Measurements from ENCODE around the gene GCC1. TPM values are rescaled to one million over a fixed set of nuclear protein-coding genes. Genes with fewer than 3 reads are reported as not detected.

GCC1 gene
- total and polyA plus RNA-seq, 4 donors = 3.5 to 15.8 (median 12.1) TPM

GRCh38 chr7:127556404-127556803 is 29.0 kb downstream of the GCC1 start:
- no peaks in the 10 kb centered on the region for H3K27me3 ChIP-seq (ENCODE audit: control insufficient read depth in 3 of 3, insufficient read depth in 3 of 3, low read length in 2 of 3)
- ATAC-seq (ENCODE audit: insufficient read depth, low FRiP score) (no peak), DNase-seq (no peak)
- no peaks in the 10 kb centered on the region for H3K4me1 ChIP-seq (ENCODE audit: control insufficient read depth in 5 of 5, insufficient read depth in 5 of 5, low read length in 5 of 5)
- no peak for TF ChIP-seq CTCF (IDR thresholded peaks at IDR 0.05; ENCODE audit: control extremely low read depth, extremely low read depth)
- H3K9ac ChIP-seq (ENCODE audit: insufficient read depth in 1 of 2, low read length in 2 of 2) = no peak overlapping the region
- no peak overlapping the region for H3K4me3 ChIP-seq
- 84 to 92% methylated on average over 2 of the region's 2 CpGs for WGBS, 2 donors
- no peaks in the 10 kb centered on the region for H3K36me3 ChIP-seq (ENCODE audit: control insufficient read depth in 4 of 4, insufficient read depth in 4 of 4, low read length in 4 of 4)
- H3K9me3 ChIP-seq (ENCODE audit: control insufficient read depth in 4 of 4, insufficient read depth in 3 of 4, low read length in 3 of 4) = no peaks in the 10 kb centered on the region
- no peak overlapping the region for H3K27ac ChIP-seq (ENCODE audit: low read depth in 1 of 2, low read length in 1 of 2)

GRCh38 chr7:127551941-127552340 is 33.5 kb downstream of the GCC1 start:
- Histone ChIP-seq H3K27ac (ENCODE audit: low read depth in 1 of 2, low read length in 1 of 2) (no peak overlapping the region), H3K4me1 (ENCODE audit: control insufficient read depth in 5 of 5, insufficient read depth in 5 of 5, low read length in 5 of 5) (no peaks in the 10 kb centered on the region), H3K9ac (ENCODE audit: insufficient read depth in 1 of 2, low read length in 2 of 2) (no peak overlapping the region), H3K27me3 (ENCODE audit: control insufficient read depth in 3 of 3, insufficient read depth in 3 of 3, low read length in 2 of 3) (no peaks in the 10 kb centered on the region), H3K36me3 (ENCODE audit: control insufficient read depth in 4 of 4, insufficient read depth in 4 of 4, low read length in 4 of 4) (no peaks in the 10 kb centered on the region), H3K4me3 (no peak overlapping the region), H3K9me3 (ENCODE audit: control insufficient read depth in 4 of 4, insufficient read depth in 3 of 4, low read length in 3 of 4) (no peaks in the 10 kb centered on the region)
- ATAC-seq (ENCODE audit: insufficient read depth, low FRiP score) = no peak
- no peak for TF ChIP-seq CTCF (IDR thresholded peaks at IDR 0.05; ENCODE audit: control extremely low read depth, extremely low read depth)
- WGBS, 2 donors = 75 to 82% methylated on average over 4 of the region's 4 CpGs
- DNase-seq = no peak

- no peak overlapping the region for H3K9ac ChIP-seq (ENCODE audit: insufficient read depth in 1 of 2, low read length in 2 of 2)
- 53 to 59% methylated on average over 1 of the region's 1 CpG for WGBS, 2 donors
- no peak for TF ChIP-seq CTCF (IDR thresholded peaks at IDR 0.05; ENCODE audit: control extremely low read depth, extremely low read depth)
- no peaks in the 10 kb centered on the region for H3K4me1 ChIP-seq (ENCODE audit: control insufficient read depth in 5 of 5, insufficient read depth in 5 of 5, low read length in 5 of 5)
- no peaks in the 10 kb centered on the region for H3K36me3 ChIP-seq (ENCODE audit: control insufficient read depth in 4 of 4, insufficient read depth in 4 of 4, low read length in 4 of 4)
- ATAC-seq (ENCODE audit: insufficient read depth, low FRiP score) (no peak), DNase-seq (no peak)
- no peak overlapping the region for H3K27ac ChIP-seq (ENCODE audit: low read depth in 1 of 2, low read length in 1 of 2)
- H3K4me3 ChIP-seq = no peak overlapping the region
- H3K27me3 ChIP-seq (ENCODE audit: control insufficient read depth in 3 of 3, insufficient read depth in 3 of 3, low read length in 2 of 3) = no peaks in the 10 kb centered on the region
- peaks cover 0 to 7% (median 1%) of the 10 kb centered on the region in 4 donors for H3K9me3 ChIP-seq (ENCODE audit: control insufficient read depth in 4 of 4, insufficient read depth in 3 of 4, low read length in 3 of 4)
These were observed 35.1 kb downstream of the GCC1 start for GRCh38 chr7:127550247-127550646.

GRCh38 chr7:127546313-127546712 is 39.1 kb downstream of the GCC1 start:
- no peak overlapping the region for H3K4me3 ChIP-seq
- 89 to 94% methylated on average over 1 of the region's 1 CpG for WGBS, 2 donors
- no peaks in the 10 kb centered on the region for H3K36me3 ChIP-seq (ENCODE audit: control insufficient read depth in 4 of 4, insufficient read depth in 4 of 4, low read length in 4 of 4)
- H3K9me3 ChIP-seq (ENCODE audit: control insufficient read depth in 4 of 4, insufficient read depth in 3 of 4, low read length in 3 of 4) = peaks cover 0 to 7% (median 1%) of the 10 kb centered on the region in 4 donors
- no peaks in the 10 kb centered on the region for H3K27me3 ChIP-seq (ENCODE audit: control insufficient read depth in 3 of 3, insufficient read depth in 3 of 3, low read length in 2 of 3)
- ATAC-seq (ENCODE audit: insufficient read depth, low FRiP score) (no peak), DNase-seq (no peak)
- no peaks in the 10 kb centered on the region for H3K4me1 ChIP-seq (ENCODE audit: control insufficient read depth in 5 of 5, insufficient read depth in 5 of 5, low read length in 5 of 5)
- no peak for TF ChIP-seq CTCF (IDR thresholded peaks at IDR 0.05; ENCODE audit: control extremely low read depth, extremely low read depth)
- no peak overlapping the region for H3K27ac ChIP-seq (ENCODE audit: low read depth in 1 of 2, low read length in 1 of 2)
- H3K9ac ChIP-seq (ENCODE audit: insufficient read depth in 1 of 2, low read length in 2 of 2) = no peak overlapping the region
